ENCODE data around the gene PON3.

PON3 gene

DNA sequence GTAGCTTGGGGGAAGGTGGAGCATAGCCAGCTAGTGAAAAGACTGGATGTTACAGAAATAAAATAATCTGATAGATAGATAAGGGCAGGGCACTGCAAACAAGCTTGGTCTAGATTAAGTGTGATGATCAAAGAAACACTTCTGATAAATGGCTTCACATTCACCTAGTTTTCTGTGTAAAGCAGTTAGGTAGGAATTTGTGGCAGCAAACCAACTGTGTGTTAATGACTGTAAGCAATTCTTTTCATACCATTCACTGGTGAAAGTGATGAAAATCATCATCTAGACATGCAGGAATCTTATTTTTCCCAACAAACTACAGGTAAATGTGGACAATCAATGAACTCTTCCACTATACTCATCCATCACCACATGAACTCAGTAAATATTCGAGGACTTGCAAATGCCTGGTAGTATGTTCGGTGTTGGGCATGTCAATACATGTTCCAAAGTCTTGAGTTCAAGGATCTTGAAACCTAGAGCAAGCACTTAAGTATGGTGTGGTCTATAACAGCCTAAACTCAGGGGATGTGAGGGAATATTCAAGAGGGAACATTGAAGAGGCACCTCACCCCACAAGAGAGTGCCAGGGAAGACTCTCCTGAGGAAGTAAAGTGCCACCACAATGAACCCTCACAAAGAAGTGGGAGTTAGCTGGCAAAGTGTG is 20.5 kb downstream of the PON3 start:
- no peak overlapping the region for H2AFZ ChIP-seq (ENCODE audit: low read length)
- no peaks in the 10 kb centered on the region for H3K9me3 ChIP-seq (ENCODE audit: low read length)
- H3K4me1 ChIP-seq (ENCODE audit: insufficient read depth, low read length, severe bottlenecking) = peaks cover 9% of the 10 kb centered on the region
- no peak overlapping the region for H3K27ac ChIP-seq (ENCODE audit: low read depth, low read length, poor library complexity, severe bottlenecking)
- H3K79me2 ChIP-seq (ENCODE audit: insufficient read depth, low read length) = no peaks in the 10 kb centered on the region
- H3K36me3 ChIP-seq (ENCODE audit: insufficient read depth, low read length) = no peaks in the 10 kb centered on the region; the same call in 1 of the 2 replicates
- H3K27me3 ChIP-seq (ENCODE audit: insufficient read depth, low read length) = no peaks in the 10 kb centered on the region; the same call in 1 of the 2 replicates
- no peak overlapping the region for H3K4me2 ChIP-seq (ENCODE audit: low read length)
- no peaks in the 10 kb centered on the region for H3F3A ChIP-seq (ENCODE audit: insufficient read depth, low read length)
- no peak for TF ChIP-seq CTCF (IDR thresholded peaks at IDR 0.05; ENCODE audit: low read length)
- no peak for TF ChIP-seq EZH2 (IDR thresholded peaks at IDR 0.05; ENCODE audit: borderline replicate concordance, low read length)
- no peaks in the 10 kb centered on the region for H4K20me1 ChIP-seq (ENCODE audit: insufficient read depth, low read length)
- H3K9ac ChIP-seq (ENCODE audit: low read length) = no peak overlapping the region
- no peaks in the 10 kb centered on the region for H3K9me2 ChIP-seq (ENCODE audit: low read depth, low read length)
- H3K4me3 ChIP-seq (ENCODE audit: low read depth, low read length, poor library complexity, severe bottlenecking) = no peak overlapping the region

GRCh38 chr7:95373323-95373722 is 22.9 kb downstream of the PON3 start:
- Histone ChIP-seq H3K27ac (ENCODE audit: low read depth, low read length, poor library complexity, severe bottlenecking) (no peak overlapping the region), H2AFZ (ENCODE audit: low read length) (no peak overlapping the region), H3K9me3 (ENCODE audit: low read length) (no peaks in the 10 kb centered on the region), H3K9me2 (ENCODE audit: low read depth, low read length) (no peaks in the 10 kb centered on the region), H3K9ac (ENCODE audit: low read length) (no peak overlapping the region), H4K20me1 (ENCODE audit: insufficient read depth, low read length) (no peaks in the 10 kb centered on the region), H3K79me2 (ENCODE audit: insufficient read depth, low read length) (no peaks in the 10 kb centered on the region), H3K27me3 (ENCODE audit: insufficient read depth, low read length) (no peaks in the 10 kb centered on the region; the same call in 1 of the 2 replicates), H3K4me1 (ENCODE audit: insufficient read depth, low read length, severe bottlenecking) (peaks cover 9% of the 10 kb centered on the region), H3F3A (ENCODE audit: insufficient read depth, low read length) (no peaks in the 10 kb centered on the region), H3K4me3 (ENCODE audit: low read depth, low read length, poor library complexity, severe bottlenecking) (no peak overlapping the region), H3K4me2 (ENCODE audit: low read length) (no peak overlapping the region), H3K36me3 (ENCODE audit: insufficient read depth, low read length) (no peaks in the 10 kb centered on the region; the same call in 1 of the 2 replicates)
- TF ChIP-seq EZH2 (IDR thresholded peaks at IDR 0.05; ENCODE audit: borderline replicate concordance, low read length) (no peak), CTCF (IDR thresholded peaks at IDR 0.05; ENCODE audit: low read length) (no peak)

GRCh38 chr7:95368235-95368634 is 27.9 kb downstream of the PON3 start:
- H3K4me2 ChIP-seq (ENCODE audit: low read length) = no peak overlapping the region
- no peak overlapping the region for H3K27ac ChIP-seq (ENCODE audit: low read depth, low read length, poor library complexity, severe bottlenecking)
- H3K4me1 ChIP-seq (ENCODE audit: insufficient read depth, low read length, severe bottlenecking) = no peaks in the 10 kb centered on the region
- TF ChIP-seq CTCF (IDR thresholded peaks at IDR 0.05; ENCODE audit: low read length) = no peak
- no peak for TF ChIP-seq EZH2 (IDR thresholded peaks at IDR 0.05; ENCODE audit: borderline replicate concordance, low read length)
- H3K4me3 ChIP-seq (ENCODE audit: low read depth, low read length, poor library complexity, severe bottlenecking) = no peak overlapping the region
- no peaks in the 10 kb centered on the region for H3K9me2 ChIP-seq (ENCODE audit: low read depth, low read length)
- no peaks in the 10 kb centered on the region for H3K79me2 ChIP-seq (ENCODE audit: insufficient read depth, low read length)
- H3F3A ChIP-seq (ENCODE audit: insufficient read depth, low read length) = no peaks in the 10 kb centered on the region
- H3K9ac ChIP-seq (ENCODE audit: low read length) = no peak overlapping the region
- no peaks in the 10 kb centered on the region for H3K27me3 ChIP-seq (ENCODE audit: insufficient read depth, low read length)
- no peak overlapping the region for H2AFZ ChIP-seq (ENCODE audit: low read length)
- H3K9me3 ChIP-seq (ENCODE audit: low read length) = no peaks in the 10 kb centered on the region
- no peaks in the 10 kb centered on the region for H3K36me3 ChIP-seq (ENCODE audit: insufficient read depth, low read length)
- no peaks in the 10 kb centered on the region for H4K20me1 ChIP-seq (ENCODE audit: insufficient read depth, low read length)
